GM23248 (cell line): ENCODE data around the gene ANO6. TPM values are rescaled to one million over a fixed set of nuclear protein-coding genes. Genes with fewer than 3 reads are reported as not detected.

ENCODE experiments used
- DNase-seq: peaks from one replicate; pipeline ENCODE4 v3.0.0-alpha.2; 2015
- H2AFZ ChIP-seq: fragments of 200-600 bp; sonication (generic); 2 replicates; pipeline ENCODE4 v1.6.1; 2016; ENCODE audit warnings: antibody characterized with exemption
- H3F3A ChIP-seq: fragments of 200-600 bp; sonication (generic); 2 replicates; pipeline ENCODE4 v1.6.1; 2016; ENCODE audit warnings: mild to moderate bottlenecking, antibody characterized with exemption, mixed run types; ENCODE audit not compliant: insufficient read depth
- H3K27ac ChIP-seq: fragments of 200-600 bp; sonication (generic); 2 replicates; pipeline ENCODE4 v1.5.1; 2016; ENCODE audit warnings: mild to moderate bottlenecking
- H3K27me3 ChIP-seq: fragments of 200-600 bp; sonication (generic); replicated peaks from 2 replicates; pipeline ENCODE4 v1.6.1; 2016; ENCODE audit warnings: mild to moderate bottlenecking; ENCODE audit not compliant: insufficient read depth
- H3K36me3 ChIP-seq: fragments of 200-600 bp; sonication (generic); 2 replicates; pipeline ENCODE4 v1.6.1; 2016; ENCODE audit warnings: low read depth, mild to moderate bottlenecking
- H3K4me1 ChIP-seq: fragments of 200-600 bp; sonication (generic); 2 replicates; pipeline ENCODE4 v1.6.1; 2016; ENCODE audit warnings: mild to moderate bottlenecking; ENCODE audit not compliant: insufficient read depth
- H3K4me2 ChIP-seq: fragments of 200-600 bp; sonication (generic); one replicate; pipeline ENCODE4 v1.6.1; 2016; ENCODE audit warnings: mild to moderate bottlenecking; ENCODE audit not compliant: unreplicated experiment
- H3K4me3 ChIP-seq: fragments of 200-600 bp; sonication (generic); 2 replicates; pipeline ENCODE4 v1.5.1; 2016; ENCODE audit warnings: mild to moderate bottlenecking
- H3K79me2 ChIP-seq: fragments of 200-600 bp; sonication (generic); 2 replicates; pipeline ENCODE4 v1.6.1; 2016; ENCODE audit warnings: mild to moderate bottlenecking; ENCODE audit not compliant: insufficient read depth
- H3K9ac ChIP-seq: fragments of 200-600 bp; sonication (generic); 2 replicates; pipeline ENCODE4 v1.6.1; 2016; ENCODE audit warnings: mild to moderate bottlenecking
- H3K9me2 ChIP-seq: fragments of 200-600 bp; sonication (generic); 2 replicates; pipeline ENCODE4 v1.6.1; 2016; ENCODE audit warnings: mixed run types, mild to moderate bottlenecking, moderate library complexity; ENCODE audit not compliant: insufficient read depth
- H3K9me3 ChIP-seq: fragments of 200-600 bp; sonication (generic); one replicate; pipeline ENCODE4 v1.6.1; 2017; ENCODE audit warnings: low read depth
- H4K20me1 ChIP-seq: fragments of 200-600 bp; sonication (generic); 2 replicates; pipeline ENCODE4 v1.6.0; 2016; ENCODE audit not compliant: insufficient read depth
- EZH2 ChIP-seq: fragments of 200-600 bp; sonication (generic); IDR thresholded peaks from 2 replicates; pipeline ENCODE4 v1.6.1; 2018; ENCODE audit warnings: antibody characterized with exemption, mild to moderate bottlenecking; ENCODE audit not compliant: insufficient read depth, poor library complexity, severe bottlenecking
- EZH2phosphoT487 ChIP-seq: fragments of 200-600 bp; sonication (generic); IDR thresholded peaks from 2 replicates; pipeline ENCODE4 v1.6.1; 2018; ENCODE audit warnings: antibody characterized with exemption, moderate library complexity, mild to moderate bottlenecking, low read depth; ENCODE audit not compliant: insufficient read depth
- WGBS, 2 experiments: methylation state at CpG; one replicate each; pipeline ENCODE4 v1.1.6; 2015 to 2017; ENCODE audit warnings: low lambda C conversion rate in 2 of 2, low coverage in 1 of 2; ENCODE audit errors: missing lambda C conversion rate in 2 of 2; 5-methylcytosine and 5-hydroxymethylcytosine counted together
- in situ Hi-C: fragments of 300-500 bp; cut with MboI; formaldehyde crosslinking; loops from 2 replicates; pipeline ENCODE4 v1.15.0; 2020
- polyA plus RNA-seq: library from polyadenylated mRNA; unstranded; fragments of >200 nt; fragmentation: Nextera tagmentation; extraction: Ambion mirVana; gene quantifications from 2 replicates; pipeline ENCODE4 v1.2.1, GENCODE V29; 2016
- total RNA-seq: library from RNA; depleted of rRNA; stranded (reverse); fragments of >200 nt; shearing (Covaris generic); gene quantifications from 2 replicates; pipeline ENCODE4 v1.2.3, GENCODE V29; 2014

The ANO6 gene
- total and polyA plus RNA-seq, 2 experiments from 2014 or later, result 50.1 to 65.4 TPM

DNA sequence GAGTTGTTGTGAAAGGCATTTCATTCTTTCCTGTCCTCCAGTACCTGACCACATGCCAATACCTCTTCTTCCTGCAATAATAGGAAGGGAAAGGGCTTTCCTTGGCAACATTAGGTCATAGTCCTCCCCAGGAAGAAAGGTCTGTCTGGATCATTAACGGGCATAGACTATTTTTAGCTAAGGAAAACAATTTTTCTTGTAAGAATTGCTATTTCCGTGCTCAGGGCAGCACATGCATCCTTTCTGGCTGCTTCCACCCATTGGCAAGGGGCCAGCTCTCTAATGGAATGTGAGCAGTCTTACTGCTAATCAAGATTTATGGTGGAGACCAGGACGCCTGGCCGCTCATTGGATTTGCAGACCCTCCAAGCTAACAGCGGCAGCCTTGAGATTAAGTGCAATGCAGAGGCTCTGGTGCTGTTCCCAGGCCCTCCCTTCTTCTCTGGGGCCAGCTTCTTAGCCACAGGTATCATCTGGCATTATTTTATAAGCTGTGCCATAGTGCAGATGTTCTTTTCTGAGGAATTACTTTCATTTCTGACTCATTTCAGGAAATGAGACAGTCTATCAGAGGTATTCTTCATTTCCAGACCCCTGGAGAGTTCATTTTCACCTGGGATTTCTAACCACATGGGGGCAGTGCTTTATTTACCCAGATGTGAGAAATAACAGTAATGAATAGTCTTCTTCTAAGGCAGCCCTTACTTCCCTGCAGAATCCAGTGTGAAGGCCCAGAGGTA lies 52.9 kb downstream of the ANO6 start:
- H3K9ac ChIP-seq, result peak overlapping the region; percentile 41
- H3F3A ChIP-seq, result peaks cover 27% of the 10 kb centered on the region
- no peaks in the 10 kb centered on the region for H4K20me1 ChIP-seq
- H3K4me1 ChIP-seq, result peaks cover 29% of the 10 kb centered on the region
- TF ChIP-seq EZH2 (no peak), EZH2phosphoT487 (no peak)
- H3K9me3 ChIP-seq, result no peaks in the 10 kb centered on the region
- H2AFZ ChIP-seq, result no peak overlapping the region
- peak overlapping the region; percentile 42 for H3K4me2 ChIP-seq
- peaks cover 87% of the 10 kb centered on the region for H3K79me2 ChIP-seq
- peak overlapping the region; percentile 23; the same call in 1 of the 2 replicates for H3K4me3 ChIP-seq
- H3K9me2 ChIP-seq, result no peaks in the 10 kb centered on the region
- H3K27ac ChIP-seq, result peak overlapping the region; percentile 60
- 20 to 21% methylated on average over 5 of the region's 5 CpGs for WGBS, 2 experiments
- in situ Hi-C loops, result no loop called here
- no peaks in the 10 kb centered on the region for H3K27me3 ChIP-seq
- no peaks in the 10 kb centered on the region for H3K36me3 ChIP-seq
- DNase-seq, result peak; percentile 82

DNA sequence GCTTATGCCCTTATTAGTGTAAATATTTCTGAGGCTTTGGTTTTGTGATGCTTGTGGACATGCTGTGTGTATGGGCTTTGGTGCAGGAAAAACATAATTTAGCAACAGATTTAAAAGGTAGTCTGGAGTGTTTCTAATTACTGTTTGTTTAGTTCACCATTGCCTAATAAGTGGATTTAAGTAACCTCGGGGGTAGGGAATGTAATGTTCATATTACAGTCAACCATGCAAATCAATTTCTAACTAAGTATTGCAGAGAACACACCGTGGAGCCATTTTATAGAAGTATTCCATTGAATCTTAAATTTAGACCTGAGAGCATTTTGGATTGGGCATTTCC lies 53.5 kb downstream of the ANO6 start:
- Histone ChIP-seq H3K27me3 (no peaks in the 10 kb centered on the region), H3F3A (peaks cover 32% of the 10 kb centered on the region), H4K20me1 (no peaks in the 10 kb centered on the region), H3K4me3 (peak overlapping the region; percentile 23; the same call in 1 of the 2 replicates), H3K9ac (0 out of 2 replicates have a peak overlapping the region, but pooled peaks have one; percentile 41), H3K4me1 (peaks cover 34% of the 10 kb centered on the region), H3K27ac (peak overlapping the region; percentile 60), H3K4me2 (peak overlapping the region; percentile 42), H2AFZ (no peak overlapping the region), H3K79me2 (peaks cover 84% of the 10 kb centered on the region), H3K9me2 (no peaks in the 10 kb centered on the region), H3K9me3 (no peaks in the 10 kb centered on the region), H3K36me3 (no peaks in the 10 kb centered on the region)
- WGBS, 2 experiments, result 31 to 37% methylated on average over 2 of the region's 2 CpGs
- in situ Hi-C loops, result no loop called here
- TF ChIP-seq EZH2phosphoT487 (no peak), EZH2 (no peak)
- no peak for DNase-seq

DNA sequence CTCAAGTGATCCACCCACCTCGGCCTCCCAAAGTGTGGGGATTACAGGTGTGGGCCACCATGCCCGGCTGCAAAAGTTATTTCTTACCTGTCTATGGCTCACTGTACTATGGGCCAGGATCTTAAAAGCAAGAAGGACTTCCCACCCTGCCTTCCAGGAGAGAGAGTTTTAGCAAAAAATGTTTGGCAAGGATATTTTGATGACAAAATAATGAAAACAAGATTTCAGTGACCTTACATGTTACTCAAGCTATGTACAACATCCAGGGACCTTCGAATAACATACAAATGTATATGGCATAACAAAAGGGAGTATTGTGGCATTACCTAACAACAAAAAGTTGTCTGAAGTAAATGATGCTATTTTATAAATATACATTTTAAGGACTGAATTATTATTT lies 55.1 kb downstream of the ANO6 start:
- Histone ChIP-seq H3F3A (peaks cover 41% of the 10 kb centered on the region), H3K9me2 (no peaks in the 10 kb centered on the region), H3K4me2 (no peak overlapping the region), H2AFZ (no peak overlapping the region), H3K4me1 (peaks cover 41% of the 10 kb centered on the region), H3K79me2 (peaks cover 84% of the 10 kb centered on the region), H4K20me1 (no peaks in the 10 kb centered on the region), H3K9ac (no peak overlapping the region), H3K9me3 (no peaks in the 10 kb centered on the region), H3K27me3 (no peaks in the 10 kb centered on the region), H3K36me3 (no peaks in the 10 kb centered on the region), H3K4me3 (no peak overlapping the region), H3K27ac (no peak overlapping the region)
- no peak for DNase-seq
- TF ChIP-seq EZH2 (no peak), EZH2phosphoT487 (no peak)
- in situ Hi-C loops, result no loop called here
- 84 to 86% methylated on average over 3 of the region's 3 CpGs for WGBS, 2 experiments

DNA sequence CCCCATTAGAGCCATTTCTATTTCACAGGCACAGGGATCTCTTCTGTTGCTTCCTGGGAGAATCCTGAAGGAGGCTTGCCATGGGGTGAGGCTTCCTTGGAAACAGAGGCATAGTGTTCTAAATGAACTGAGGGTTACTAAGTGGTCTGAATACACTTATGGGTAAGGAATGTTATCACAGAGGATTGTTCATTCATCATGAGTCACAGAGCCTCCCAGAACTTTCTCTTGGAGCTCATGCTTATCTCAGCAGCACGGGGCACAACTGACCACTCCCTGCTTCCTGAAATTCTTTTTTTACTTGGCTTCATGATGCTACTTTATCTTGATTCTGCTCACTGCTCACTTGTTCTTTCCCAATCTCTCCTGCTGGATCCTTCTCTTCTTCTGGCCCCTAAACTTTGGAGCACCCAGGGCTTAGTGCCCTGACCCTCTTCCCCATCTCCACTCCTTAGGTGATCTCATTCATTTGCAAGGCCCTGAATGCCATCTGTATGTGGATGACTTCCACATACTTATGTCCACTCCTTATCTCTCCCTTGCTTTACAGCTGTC lies 57.9 kb downstream of the ANO6 start:
- Histone ChIP-seq H2AFZ (no peak overlapping the region), H3K9me3 (no peaks in the 10 kb centered on the region)
- 0% methylated on average over 1 of the region's 1 CpG for WGBS, 2 experiments

More for the DNA sequence above, 57.9 kb downstream of the ANO6 start:
- Histone ChIP-seq H3F3A (peaks cover 32% of the 10 kb centered on the region), H3K36me3 (no peaks in the 10 kb centered on the region), H3K4me3 (0 out of 2 replicates have a peak overlapping the region, but pooled peaks have one; percentile 22), H3K4me1 (peaks cover 32% of the 10 kb centered on the region), H3K4me2 (peak overlapping the region; percentile 46), H3K79me2 (peaks cover 88% of the 10 kb centered on the region), H3K27me3 (no peaks in the 10 kb centered on the region), H3K9me2 (no peaks in the 10 kb centered on the region), H3K9ac (peak overlapping the region; percentile 67), H4K20me1 (no peaks in the 10 kb centered on the region), H3K27ac (peak overlapping the region; percentile 94)
- TF ChIP-seq EZH2 (no peak), EZH2phosphoT487 (no peak)
- DNase-seq, result peak; percentile 96
- in situ Hi-C loops, result no loop called here
